HepG2 (cell line): ENCODE measurements around the gene UCK2. TPM values are rescaled to one million over a fixed set of nuclear protein-coding genes. Genes with fewer than 3 reads are reported as not detected.

ENCODE experiments used
- ATF1 ChIP-seq: IDR thresholded peaks from 2 replicates; pipeline ENCODE4 v1.6.1; 2016; ENCODE audit warnings: mild to moderate bottlenecking, control low read depth
- CEBPG ChIP-seq: IDR thresholded peaks from 2 replicates; pipeline ENCODE4 v1.6.1; 2016
- DPF2 ChIP-seq: sonication (generic); formaldehyde crosslinking; IDR thresholded peaks from 2 replicates; pipeline ENCODE4 v1.4.0; 2020; ENCODE audit warnings: mild to moderate bottlenecking, low read depth, missing genetic modification reagents, borderline replicate concordance
- ELF1 ChIP-seq: sonication (generic); formaldehyde crosslinking; IDR thresholded peaks from 2 replicates; pipeline ENCODE4 v1.4.0; 2020; ENCODE audit warnings: missing genetic modification reagents
- FOSL1 ChIP-seq: sonication (generic); formaldehyde crosslinking; IDR thresholded peaks from 2 replicates; pipeline ENCODE4 v1.9.0; 2021; ENCODE audit warnings: missing genetic modification reagents, borderline replicate concordance
- GABPB1 ChIP-seq: IDR thresholded peaks from 2 replicates; pipeline ENCODE4 v1.6.1; 2016; ENCODE audit warnings: mild to moderate bottlenecking, missing genetic modification reagents, moderate library complexity, missing compliant biosample characterization
- JDP2 ChIP-seq: sonication (generic); formaldehyde crosslinking; IDR thresholded peaks from 2 replicates; pipeline ENCODE4 v1.8.1; 2022; ENCODE audit warnings: missing genetic modification reagents, borderline replicate concordance
- KDM2A ChIP-seq: sonication (generic); formaldehyde crosslinking; IDR thresholded peaks from 2 replicates; pipeline ENCODE4 v1.4.0; 2020; ENCODE audit warnings: low read depth, missing genetic modification reagents, borderline replicate concordance
- MATR3 ChIP-seq: sonication (generic); formaldehyde crosslinking; IDR thresholded peaks from 2 replicates; pipeline ENCODE4 v1.4.0; 2020; ENCODE audit warnings: missing genetic modification reagents
- MEF2D ChIP-seq: sonication (generic); formaldehyde crosslinking; IDR thresholded peaks from 2 replicates; pipeline ENCODE4 v1.5.1; 2020; ENCODE audit warnings: mild to moderate bottlenecking, missing genetic modification reagents
- NR2F1 ChIP-seq, 2 experiments: fragments of 450-650 bp in 1 of 2; formaldehyde crosslinking in 1 of 2; IDR thresholded peaks; 2 replicates each; pipeline versions ENCODE4 v1.5.0 to v1.6.1; 2016 to 2020; ENCODE audit warnings: mild to moderate bottlenecking in 1 of 2, missing compliant biosample characterization in 1 of 2, missing genetic modification reagents in 1 of 2, moderate library complexity in 1 of 2
- POLR2AphosphoS5 ChIP-seq: IDR thresholded peaks from 2 replicates; pipeline ENCODE4 v1.6.1; 2012; ENCODE audit warnings: low read depth, low read length
- TBP ChIP-seq: sonication (generic); formaldehyde crosslinking; IDR thresholded peaks from 2 replicates; pipeline ENCODE4 v1.5.0; 2020; ENCODE audit warnings: missing genetic modification reagents
- YEATS2 ChIP-seq: sonication (generic); formaldehyde crosslinking; IDR thresholded peaks from 2 replicates; pipeline ENCODE4 v1.4.0; 2020; ENCODE audit warnings: missing genetic modification reagents, borderline replicate concordance
- ZBTB7A ChIP-seq: sonication (generic); formaldehyde crosslinking; IDR thresholded peaks from 2 replicates; pipeline ENCODE4 v1.8.0; 2022; ENCODE audit warnings: mild to moderate bottlenecking, missing genetic modification reagents
- ZFP1 ChIP-seq: IDR thresholded peaks from 2 replicates; pipeline ENCODE4 v1.6.1; 2016
- ZFP36L1 ChIP-seq: sonication (generic); formaldehyde crosslinking; IDR thresholded peaks from 2 replicates; pipeline ENCODE4 v1.8.0; 2022; ENCODE audit warnings: mild to moderate bottlenecking, missing genetic modification reagents, moderate library complexity
- ZNF138 ChIP-seq: sonication (generic); formaldehyde crosslinking; IDR thresholded peaks from 2 replicates; pipeline ENCODE4 v1.5.0; 2020; ENCODE audit warnings: mild to moderate bottlenecking, low read depth, missing genetic modification reagents
- ZNF33A ChIP-seq: sonication (generic); formaldehyde crosslinking; IDR thresholded peaks from 2 replicates; pipeline ENCODE4 v1.5.1; 2020; ENCODE audit warnings: missing genetic modification reagents, mild to moderate bottlenecking, moderate library complexity, borderline replicate concordance
- ZNF501 ChIP-seq: sonication (generic); formaldehyde crosslinking; IDR thresholded peaks from 2 replicates; pipeline ENCODE4 v1.5.1; 2020; ENCODE audit warnings: mild to moderate bottlenecking, moderate library complexity, missing genetic modification reagents
- ZNF792 ChIP-seq: IDR thresholded peaks from 2 replicates; pipeline ENCODE4 v1.6.1; 2016
- ZSCAN31 ChIP-seq: sonication (generic); formaldehyde crosslinking; IDR thresholded peaks from 2 replicates; pipeline ENCODE4 v1.5.0; 2020; ENCODE audit warnings: low read depth, mild to moderate bottlenecking, missing genetic modification reagents
- polyA plus RNA-seq, 8 experiments: library from polyadenylated mRNA; depleted of rRNA in 3 of 8; stranded (reverse) in 7 of 8; unstranded in 1 of 8; fragments of >200 nt; fragmentation: Illumina TruSeq in 4 of 8; extraction: Trizol in 4 of 8; gene quantifications; 2 replicates each; pipeline versions ENCODE4 v1.2.1 to v1.2.3, GENCODE V29; 2011 to 2016; ENCODE audit warnings: low read depth in 4 of 8, missing spikeins in 1 of 8, mixed read lengths in 1 of 8; ENCODE audit not compliant: insufficient read depth in 1 of 8
- total RNA-seq, 5 experiments: library from RNA; depleted of rRNA; stranded (reverse); fragments of >200 nt; fragmentation: Illumina TruSeq; extraction: Trizol; gene quantifications; 2 replicates each; pipeline ENCODE4 v1.2.3, GENCODE V29; 2016; ENCODE audit warnings: low read depth in 1 of 5
- TF ChIP-seq, protein P1 (sequence below): sonication (generic); formaldehyde crosslinking; IDR thresholded peaks from 2 replicates; pipeline ENCODE4 v1.4.0; 2020; ENCODE audit warnings: missing genetic modification reagents
- TF ChIP-seq, protein P2 (sequence below): sonication (generic); formaldehyde crosslinking; IDR thresholded peaks from 2 replicates; pipeline ENCODE4 v1.4.0; 2020; ENCODE audit warnings: missing genetic modification reagents, borderline replicate concordance
- TF ChIP-seq, protein P3 (sequence below): sonication (generic); formaldehyde crosslinking; IDR thresholded peaks from 2 replicates; pipeline ENCODE4 v1.4.0; 2020; ENCODE audit warnings: missing genetic modification reagents
- TF ChIP-seq, protein P4 (sequence below): sonication (generic); formaldehyde crosslinking; IDR thresholded peaks from 2 replicates; pipeline ENCODE4 v1.8.0; 2022; ENCODE audit warnings: missing genetic modification reagents, mild to moderate bottlenecking, inconsistent platforms, borderline replicate concordance

Gene UCK2
- total and polyA plus RNA-seq, 2 of the 13 experiments (the other 11 are each of a cell fraction or from before 2014, with no cell fraction given) = 64.3 to 78.0 TPM

DNA sequence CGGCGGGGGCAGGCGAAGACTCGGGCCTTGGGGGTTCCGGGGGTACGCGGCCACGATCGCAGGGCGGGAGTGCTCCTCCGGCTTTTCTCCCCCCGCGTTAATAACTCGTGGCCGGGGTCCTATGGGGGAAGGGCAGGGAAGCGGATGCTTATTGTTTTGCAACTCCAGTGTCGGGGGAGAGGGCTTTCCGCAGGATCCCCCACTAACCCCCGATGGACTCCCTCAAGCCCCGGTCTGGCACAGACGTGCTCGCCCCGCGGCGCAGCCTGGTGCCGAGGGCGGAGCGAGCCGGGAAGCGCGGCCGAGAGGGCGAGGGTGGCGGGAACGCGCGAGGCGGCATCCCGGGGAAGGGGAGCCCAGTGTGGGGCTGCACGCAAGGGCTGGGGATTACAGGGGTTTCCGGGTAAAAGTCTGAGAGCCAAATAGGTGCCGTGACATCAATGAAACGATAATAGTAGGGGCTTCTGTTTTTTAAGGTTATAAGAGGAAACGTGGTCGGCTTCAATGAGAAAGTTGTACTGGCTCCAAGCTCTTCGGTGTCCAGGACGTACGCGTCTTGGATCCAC, 772 bp downstream of the UCK2 start (continued):
- TF ChIP-seq ZBTB7A (CRISPR knock-in tag) (peak; percentile 56), JDP2 (CRISPR knock-in tag) (no peak), ZNF138 (CRISPR knock-in tag) (no peak), YEATS2 (CRISPR knock-in tag) (no peak; the same call in 1 of the 2 replicates), ZNF501 (no peak), GABPB1 (CRISPR knock-in tag) (peak; percentile 67; the same call in 1 of the 2 replicates), CEBPG (CRISPR knock-in tag) (no peak), DPF2 (CRISPR knock-in tag) (no peak), ZFP36L1 (CRISPR knock-in tag) (no peak), ZFP1 (CRISPR knock-in tag) (no peak), ZNF33A (no peak), TBP (no peak), MEF2D (CRISPR knock-in tag) (no peak), ELF1 (CRISPR knock-in tag) (no peak), ATF1 (CRISPR knock-in tag) (no peak), MATR3 (no peak), FOSL1 (CRISPR knock-in tag) (no peak), POLR2AphosphoS5 (peak; percentile 46), ZSCAN31 (CRISPR knock-in tag) (no peak), ZNF792 (CRISPR knock-in tag) (no peak), NR2F1 (CRISPR knock-in tag; IDR thresholded peaks at IDR 0.05) (no peak), KDM2A (CRISPR knock-in tag) (peak; percentile 52)
- TF ChIP-seq, protein P1, sequence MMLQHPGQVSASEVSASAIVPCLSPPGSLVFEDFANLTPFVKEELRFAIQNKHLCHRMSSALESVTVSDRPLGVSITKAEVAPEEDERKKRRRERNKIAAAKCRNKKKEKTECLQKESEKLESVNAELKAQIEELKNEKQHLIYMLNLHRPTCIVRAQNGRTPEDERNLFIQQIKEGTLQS (CRISPR knock-in tag) = no peak
- TF ChIP-seq, protein P2, sequence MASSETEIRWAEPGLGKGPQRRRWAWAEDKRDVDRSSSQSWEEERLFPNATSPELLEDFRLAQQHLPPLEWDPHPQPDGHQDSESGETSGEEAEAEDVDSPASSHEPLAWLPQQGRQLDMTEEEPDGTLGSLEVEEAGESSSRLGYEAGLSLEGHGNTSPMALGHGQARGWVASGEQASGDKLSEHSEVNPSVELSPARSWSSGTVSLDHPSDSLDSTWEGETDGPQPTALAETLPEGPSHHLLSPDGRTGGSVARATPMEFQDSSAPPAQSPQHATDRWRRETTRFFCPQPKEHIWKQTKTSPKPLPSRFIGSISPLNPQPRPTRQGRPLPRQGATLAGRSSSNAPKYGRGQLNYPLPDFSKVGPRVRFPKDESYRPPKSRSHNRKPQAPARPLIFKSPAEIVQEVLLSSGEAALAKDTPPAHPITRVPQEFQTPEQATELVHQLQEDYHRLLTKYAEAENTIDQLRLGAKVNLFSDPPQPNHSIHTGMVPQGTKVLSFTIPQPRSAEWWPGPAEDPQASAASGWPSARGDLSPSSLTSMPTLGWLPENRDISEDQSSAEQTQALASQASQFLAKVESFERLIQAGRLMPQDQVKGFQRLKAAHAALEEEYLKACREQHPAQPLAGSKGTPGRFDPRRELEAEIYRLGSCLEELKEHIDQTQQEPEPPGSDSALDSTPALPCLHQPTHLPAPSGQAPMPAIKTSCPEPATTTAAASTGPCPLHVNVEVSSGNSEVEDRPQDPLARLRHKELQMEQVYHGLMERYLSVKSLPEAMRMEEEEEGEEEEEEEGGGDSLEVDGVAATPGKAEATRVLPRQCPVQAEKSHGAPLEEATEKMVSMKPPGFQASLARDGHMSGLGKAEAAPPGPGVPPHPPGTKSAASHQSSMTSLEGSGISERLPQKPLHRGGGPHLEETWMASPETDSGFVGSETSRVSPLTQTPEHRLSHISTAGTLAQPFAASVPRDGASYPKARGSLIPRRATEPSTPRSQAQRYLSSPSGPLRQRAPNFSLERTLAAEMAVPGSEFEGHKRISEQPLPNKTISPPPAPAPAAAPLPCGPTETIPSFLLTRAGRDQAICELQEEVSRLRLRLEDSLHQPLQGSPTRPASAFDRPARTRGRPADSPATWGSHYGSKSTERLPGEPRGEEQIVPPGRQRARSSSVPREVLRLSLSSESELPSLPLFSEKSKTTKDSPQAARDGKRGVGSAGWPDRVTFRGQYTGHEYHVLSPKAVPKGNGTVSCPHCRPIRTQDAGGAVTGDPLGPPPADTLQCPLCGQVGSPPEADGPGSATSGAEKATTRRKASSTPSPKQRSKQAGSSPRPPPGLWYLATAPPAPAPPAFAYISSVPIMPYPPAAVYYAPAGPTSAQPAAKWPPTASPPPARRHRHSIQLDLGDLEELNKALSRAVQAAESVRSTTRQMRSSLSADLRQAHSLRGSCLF (CRISPR knock-in tag) = no peak
- TF ChIP-seq, protein P3, sequence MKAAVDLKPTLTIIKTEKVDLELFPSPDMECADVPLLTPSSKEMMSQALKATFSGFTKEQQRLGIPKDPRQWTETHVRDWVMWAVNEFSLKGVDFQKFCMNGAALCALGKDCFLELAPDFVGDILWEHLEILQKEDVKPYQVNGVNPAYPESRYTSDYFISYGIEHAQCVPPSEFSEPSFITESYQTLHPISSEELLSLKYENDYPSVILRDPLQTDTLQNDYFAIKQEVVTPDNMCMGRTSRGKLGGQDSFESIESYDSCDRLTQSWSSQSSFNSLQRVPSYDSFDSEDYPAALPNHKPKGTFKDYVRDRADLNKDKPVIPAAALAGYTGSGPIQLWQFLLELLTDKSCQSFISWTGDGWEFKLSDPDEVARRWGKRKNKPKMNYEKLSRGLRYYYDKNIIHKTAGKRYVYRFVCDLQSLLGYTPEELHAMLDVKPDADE (CRISPR knock-in tag) = no peak
- TF ChIP-seq, protein P4, sequence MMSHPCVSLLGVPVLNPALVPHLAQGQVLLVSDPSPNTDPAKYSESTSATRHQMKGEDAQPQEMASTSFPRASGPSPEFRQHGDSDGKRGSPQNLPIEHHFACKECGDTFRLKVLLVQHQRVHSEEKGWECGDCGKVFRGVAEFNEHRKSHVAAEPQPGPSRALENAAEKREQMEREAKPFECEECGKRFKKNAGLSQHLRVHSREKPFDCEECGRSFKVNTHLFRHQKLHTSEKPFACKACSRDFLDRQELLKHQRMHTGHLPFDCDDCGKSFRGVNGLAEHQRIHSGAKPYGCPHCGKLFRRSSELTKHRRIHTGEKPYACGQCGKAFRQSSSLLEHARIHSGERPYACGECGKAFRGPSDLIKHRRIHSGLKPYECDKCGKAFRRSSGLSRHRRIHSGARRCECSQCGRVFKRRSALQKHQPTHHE (CRISPR knock-in tag) = no peak
